SKM-1 treated with dmso at 0.1 percent for 144 hours (cell line): Measurements from ENCODE around the gene ZNF385B.
"Not testable (repeated sequence)": the region's sequence is repeated elsewhere in the genome, so short reads cannot be mapped to it uniquely, and the experiment has no call there.

ENCODE experiments used
- DNase-seq: peaks from one replicate; lab custom pipeline; 2025; ENCODE audit not compliant: unreplicated experiment; lab: John Stamatoyannopoulos, UW

ZNF385B gene

GRCh38 chr2:179861416-179862067 is at the start of gene ZNF385B:
Gene ZNF385B, minus strand, starts transcription at chr2:179861612.
- no peak for DNase-seq

- no peak for DNase-seq
Observed at GRCh38 chr2:179910735-179911113, 49.3 kb upstream of the ZNF385B start.

GRCh38 chr2:179909845-179910734 is 48.7 kb upstream of the ZNF385B start:
- no peak for DNase-seq

GRCh38 chr2:179900655-179901054 is 39.2 kb upstream of the ZNF385B start:
- DNase-seq = no peak

- no peak for DNase-seq
Observed at GRCh38 chr2:179899666-179900065, 38.3 kb upstream of the ZNF385B start.

GRCh38 chr2:179898873-179899272 is 37.5 kb upstream of the ZNF385B start:
- peak; percentile 33 for DNase-seq

GRCh38 chr2:179893616-179894015 is 32.2 kb upstream of the ZNF385B start:
- no peak for DNase-seq

GRCh38 chr2:179891237-179891636 is 29.8 kb upstream of the ZNF385B start:
- no peak for DNase-seq

GRCh38 chr2:179890666-179891065 is 29.3 kb upstream of the ZNF385B start:
- no peak for DNase-seq

- DNase-seq = not testable (repeated sequence)
Observed at GRCh38 chr2:179888642-179889041, 27.2 kb upstream of the ZNF385B start.

- DNase-seq = no peak
Observed at GRCh38 chr2:179884193-179884592, 22.8 kb upstream of the ZNF385B start.

GRCh38 chr2:179882851-179883806 is 21.7 kb upstream of the ZNF385B start:
- DNase-seq = no peak

GRCh38 chr2:179877601-179878364 is 16.4 kb upstream of the ZNF385B start:
- DNase-seq = no peak

- no peak for DNase-seq
Observed at GRCh38 chr2:179876266-179876665, 14.9 kb upstream of the ZNF385B start.

- DNase-seq = no peak
Observed at GRCh38 chr2:179875864-179876263, 14.5 kb upstream of the ZNF385B start.

GRCh38 chr2:179862898-179863458 is 1.6 kb upstream of the ZNF385B start:
- no peak for DNase-seq

- DNase-seq = no peak
Observed at GRCh38 chr2:179861027-179861415, 391 bp downstream of the ZNF385B start.

- no peak for DNase-seq
Observed at GRCh38 chr2:179860255-179861026, 971 bp downstream of the ZNF385B start.

- DNase-seq = no peak
Observed at GRCh38 chr2:179859523-179859922, 1.9 kb downstream of the ZNF385B start.
